Fibroblast of lung (primary cell): Measurements from ENCODE around the gene CDCA8.

Experiments used
- EZH2 ChIP-seq: IDR thresholded peaks from 2 replicates; pipeline ENCODE4 v1.5.1; 2012; ENCODE audit warnings: low read length, control low read depth, mild to moderate bottlenecking; ENCODE audit errors: missing control alignments
- TF ChIP-seq, protein P1 (sequence below), 2 donors: IDR thresholded peaks in 1 of 2; conservative IDR thresholded peaks in 1 of 2; 1 replicate in 1 of 2; 2 replicates in 1 of 2; pipeline ENCODE4 v1.5.1; 2011 to 2012; ENCODE audit warnings: low read length in 2 of 2, control low read depth in 1 of 2, inconsistent platforms in 1 of 2, low read depth in 1 of 2, mild to moderate bottlenecking in 1 of 2

GRCh38 chr1:37716321-37716720 lies 24.0 kb downstream of the CDCA8 start:
- TF ChIP-seq, protein P1, sequence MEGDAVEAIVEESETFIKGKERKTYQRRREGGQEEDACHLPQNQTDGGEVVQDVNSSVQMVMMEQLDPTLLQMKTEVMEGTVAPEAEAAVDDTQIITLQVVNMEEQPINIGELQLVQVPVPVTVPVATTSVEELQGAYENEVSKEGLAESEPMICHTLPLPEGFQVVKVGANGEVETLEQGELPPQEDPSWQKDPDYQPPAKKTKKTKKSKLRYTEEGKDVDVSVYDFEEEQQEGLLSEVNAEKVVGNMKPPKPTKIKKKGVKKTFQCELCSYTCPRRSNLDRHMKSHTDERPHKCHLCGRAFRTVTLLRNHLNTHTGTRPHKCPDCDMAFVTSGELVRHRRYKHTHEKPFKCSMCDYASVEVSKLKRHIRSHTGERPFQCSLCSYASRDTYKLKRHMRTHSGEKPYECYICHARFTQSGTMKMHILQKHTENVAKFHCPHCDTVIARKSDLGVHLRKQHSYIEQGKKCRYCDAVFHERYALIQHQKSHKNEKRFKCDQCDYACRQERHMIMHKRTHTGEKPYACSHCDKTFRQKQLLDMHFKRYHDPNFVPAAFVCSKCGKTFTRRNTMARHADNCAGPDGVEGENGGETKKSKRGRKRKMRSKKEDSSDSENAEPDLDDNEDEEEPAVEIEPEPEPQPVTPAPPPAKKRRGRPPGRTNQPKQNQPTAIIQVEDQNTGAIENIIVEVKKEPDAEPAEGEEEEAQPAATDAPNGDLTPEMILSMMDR (conservative IDR thresholded peaks at IDR 0.05 in 1 of 2, IDR thresholded peaks at IDR 0.05 in 1 of 2; ENCODE audit: low read depth in 1 of 2, low read length in 2 of 2): no peak
- TF ChIP-seq EZH2: no peak
